ENCODE data around the gene CERCAM.
A peak's percentile ranks its signal among the peaks of the same experiment; 100 is the strongest.
"Not testable (repeated sequence)": the region's sequence is repeated elsewhere in the genome, so short reads cannot be mapped to it uniquely, and the experiment has no call there.

CERCAM gene

GRCh38 chr9:128392302-128393144 is 28.1 kb upstream of the CERCAM start:
- no peak for FAIRE-seq

GRCh38 chr9:128393145-128393775 is 27.4 kb upstream of the CERCAM start:
- no peak for FAIRE-seq
- no peak for DNase-seq (ENCODE audit: low spot score)

More at GRCh38 chr9:128392302-128393144, 28.1 kb upstream of the CERCAM start:
- DNase-seq (ENCODE audit: low spot score), result no peak

- DNase-seq (ENCODE audit: low spot score), result no peak
- FAIRE-seq, result no peak
These were observed 26.7 kb upstream of the CERCAM start for GRCh38 chr9:128393970-128394369.

GRCh38 chr9:128394379-128395168 is 26.1 kb upstream of the CERCAM start:
- DNase-seq (ENCODE audit: low spot score) (no peak), FAIRE-seq (no peak)

- DNase-seq (ENCODE audit: low spot score), result no peak
- no peak for FAIRE-seq
These were observed 23.6 kb upstream of the CERCAM start for GRCh38 chr9:128396970-128397613.

- FAIRE-seq (no peak), DNase-seq (ENCODE audit: low spot score) (no peak)
These were observed 22.8 kb upstream of the CERCAM start for GRCh38 chr9:128397831-128398230.

GRCh38 chr9:128399861-128400260 is 20.8 kb upstream of the CERCAM start:
- DNase-seq (ENCODE audit: low spot score), result no peak
- FAIRE-seq, result no peak

GRCh38 chr9:128404560-128404959 is 16.1 kb upstream of the CERCAM start:
- no peak for FAIRE-seq

GRCh38 chr9:128405077-128405779 is 15.4 kb upstream of the CERCAM start:
- FAIRE-seq, result no peak
- no peak for DNase-seq (ENCODE audit: low spot score)

More at GRCh38 chr9:128404560-128404959, 16.1 kb upstream of the CERCAM start:
- DNase-seq (ENCODE audit: low spot score), result no peak

GRCh38 chr9:128405780-128406171 is 14.9 kb upstream of the CERCAM start:
- FAIRE-seq, result no peak
- no peak for DNase-seq (ENCODE audit: low spot score)

GRCh38 chr9:128406848-128407391 is 13.7 kb upstream of the CERCAM start:
- FAIRE-seq (no peak), DNase-seq (ENCODE audit: low spot score) (peak; percentile 68)

GRCh38 chr9:128408963-128409431 is 11.7 kb upstream of the CERCAM start:
- FAIRE-seq, result no peak
- DNase-seq (ENCODE audit: low spot score), result no peak

- FAIRE-seq, result no peak
- DNase-seq (ENCODE audit: low spot score), result no peak
These were observed 11.2 kb upstream of the CERCAM start for GRCh38 chr9:128409450-128409849.

GRCh38 chr9:128409978-128410377 is 10.7 kb upstream of the CERCAM start:
- no peak for FAIRE-seq

GRCh38 chr9:128411364-128412119 is 9.1 kb upstream of the CERCAM start:
- no peak for DNase-seq (ENCODE audit: low spot score)
- FAIRE-seq, result no peak

More at GRCh38 chr9:128409978-128410377, 10.7 kb upstream of the CERCAM start:
- DNase-seq (ENCODE audit: low spot score), result peak; percentile 13

- FAIRE-seq, result no peak
- no peak for DNase-seq (ENCODE audit: low spot score)
These were observed 8.4 kb upstream of the CERCAM start for GRCh38 chr9:128412120-128412790.

- not testable (repeated sequence) for FAIRE-seq; DNase-seq (ENCODE audit: low spot score)
These were observed 6.9 kb upstream of the CERCAM start for GRCh38 chr9:128413728-128414127.

- FAIRE-seq (no peak), DNase-seq (ENCODE audit: low spot score) (no peak)
These were observed 6.2 kb upstream of the CERCAM start for GRCh38 chr9:128414461-128414860.

- no peak for FAIRE-seq
- no peak for DNase-seq (ENCODE audit: low spot score)
These were observed 5.4 kb upstream of the CERCAM start for GRCh38 chr9:128415281-128415680.
